ENCODE data around the gene CRELD2. TPM values are rescaled to one million over a fixed set of nuclear protein-coding genes. Genes with fewer than 3 reads are reported as not detected.

The CRELD2 gene
- total and polyA plus RNA-seq, 2 of the 8 experiments (the other 6 are each of a cell fraction or from before 2014, with no cell fraction given) = 24.5 to 36.6 TPM

GRCh38 chr22:49960159-49961004, 41.9 kb downstream of the CRELD2 start, which contains the start of gene PIM3:
Gene PIM3 (plus strand): TSS chr22:49960772. CDS start chr22:49960948, 176 bp downstream.
- Histone ChIP-seq H3K27me3 (replicated peaks in 1 of 4; ENCODE audit: control insufficient read depth in 3 of 4, extremely low read depth in 1 of 4, insufficient read depth in 3 of 4, low read length in 3 of 4) (peaks cover 0 to 12% (median 6%) of the 10 kb centered on the region in 4 experiments; a peak in 6 of 7 replicates), H2AK5ac (ENCODE audit: low read depth, low read length) (no peak within 1 kb of the TSS), H3K27ac (ENCODE audit: low read depth, low read length) (peak within 1 kb of the TSS; percentile 86; the same call in 1 of the 2 replicates), H3K36me3 (ENCODE audit: control insufficient read depth in 2 of 4, insufficient read depth in 4 of 4, low read length in 3 of 4) (peaks cover 8 to 18% (median 12%) of the 10 kb centered on the region in 4 experiments; a peak in 6 of 8 replicates), H3K14ac (ENCODE audit: insufficient read length) (no peak within 1 kb of the TSS), H3K18ac (ENCODE audit: extremely low read depth, low read length) (peak within 1 kb of the TSS; percentile 71), H4K5ac (ENCODE audit: insufficient read length, low read depth, low read length) (peak within 1 kb of the TSS; percentile 77), H3K4me3 (ENCODE audit: extremely low read depth in 1 of 4, insufficient read depth in 2 of 4, low read depth in 3 of 4, low read length in 4 of 4) (peak within 1 kb of the TSS; percentile 49 to 79 (median 74)), H4K91ac (replicated peaks; ENCODE audit: insufficient read length, low read length) (peak within 1 kb of the TSS; percentile 95), H2AFZ (ENCODE audit: low read length) (no peak within 1 kb of the TSS), H3K23me2 (ENCODE audit: low read depth, low read length) (peaks cover 13% of the 10 kb centered on the region; the same call in 1 of the 2 replicates), H2BK12ac (ENCODE audit: low read depth, low read length) (peak within 1 kb of the TSS; percentile 75; the same call in 1 of the 2 replicates), H3K9me3 (ENCODE audit: insufficient read depth in 2 of 2, low read depth in 1 of 2, low read length in 1 of 2) (no peaks in the 10 kb centered on the region), H3K23ac (ENCODE audit: insufficient read length) (no peak within 1 kb of the TSS), H2BK20ac (ENCODE audit: low read length) (no peak within 1 kb of the TSS), H3K56ac (replicated peaks; ENCODE audit: insufficient read length, low read depth, low read length) (peak within 1 kb of the TSS; percentile 69), H3K4ac (replicated peaks; ENCODE audit: insufficient read length, low read depth, low read length) (peak within 1 kb of the TSS; percentile 91), H3K9ac (replicated peaks in 1 of 4; ENCODE audit: extremely low read depth in 1 of 4, low read depth in 3 of 4, low read length in 3 of 4) (peak within 1 kb of the TSS; percentile 48 to 83 (median 69); a peak in 6 of 7 replicates), H2BK15ac (ENCODE audit: low read length) (no peak within 1 kb of the TSS; the same call in 1 of the 2 replicates), H3K79me1 (ENCODE audit: low read depth, low read length) (0 out of 2 replicates have a peak, but pooled peaks cover 2% of the 10 kb centered on the region), H2BK5ac (ENCODE audit: low read depth, low read length) (peak within 1 kb of the TSS; percentile 44; the same call in 1 of the 2 replicates), H3K79me2 (ENCODE audit: control insufficient read depth in 1 of 2, insufficient read depth in 2 of 2, low read length in 2 of 2) (peaks cover 0 to 19% of the 10 kb centered on the region in 2 experiments; a peak in 1 of 4 replicates), H3K4me2 (ENCODE audit: insufficient read depth in 1 of 2, low read depth in 2 of 2, low read length in 2 of 2) (peak within 1 kb of the TSS; percentile 51 to 96), H4K20me1 (replicated peaks in 1 of 2; ENCODE audit: control insufficient read depth in 1 of 2, insufficient read depth in 2 of 2, low read length in 2 of 2) (peaks cover 16 to 20% of the 10 kb centered on the region in 2 experiments), H4K8ac (ENCODE audit: extremely low read depth, insufficient read depth, low read length) (peak within 1 kb of the TSS; percentile 91), H2BK120ac (replicated peaks; ENCODE audit: low read depth, low read length) (no peak within 1 kb of the TSS), H3K4me1 (replicated peaks in 1 of 4; ENCODE audit: control insufficient read depth in 3 of 4, insufficient read depth in 4 of 4, low read length in 3 of 4) (peaks cover 0 to 22% (median 12%) of the 10 kb centered on the region in 4 experiments; a peak in 5 of 7 replicates)
- FAIRE-seq = no peak
- WGBS, 2 experiments (ENCODE audit: extremely low coverage in 1 of 2, insufficient coverage in 1 of 2, insufficient read length in 1 of 2, insufficient replicate concordance in 2 of 2, low coverage in 1 of 2, low lambda C conversion rate in 2 of 2, missing lambda C conversion rate in 1 of 2) = 2% methylated on average over 85 of the region's 137 CpGs; no CpG with 5 or more reads in 1 of the 2 experiments
- DNase-seq (ENCODE audit: low read depth in 1 of 2, low spot score in 2 of 2) = peak; percentile 66 to 87
- POLR2A ChIA-PET (ENCODE audit: partially characterized antibody) = interaction anchor here (0.9 to 2.6 kb wide), 7 partner anchors 9 to 40 kb away, joined by 3 to 9 read pairs (median 4); no protein-coding TSS in a partner anchor
- CTCF ChIA-PET (ENCODE audit: partially characterized antibody) = interaction anchor here (1.2 kb wide), 1 partner anchor 14 kb away, joined by 5 read pairs; no protein-coding TSS in a partner anchor
- peak; percentile 77; the same call in 1 of the 2 replicates for TF ChIP-seq CHD2 (IDR thresholded peaks at IDR 0.05; ENCODE audit: low read length)
- 0 out of 4 replicates have a peak, but pooled peaks of 1 of the 2 experiments have one; percentile 22 for TF ChIP-seq SIN3A (conservative IDR thresholded peaks at IDR 0.05 in 1 of 2, IDR thresholded peaks at IDR 0.05 in 1 of 2; ENCODE audit: low read depth in 1 of 2, low read length in 2 of 2)
- TF ChIP-seq CEBPB (IDR thresholded peaks at IDR 0.05; ENCODE audit: low read depth, low read length) = no peak
- no peak for TF ChIP-seq KDM1A (IDR thresholded peaks at IDR 0.05; ENCODE audit: borderline replicate concordance, low read length)
- peak; percentile 66; the same call in 1 of the 2 replicates for TF ChIP-seq POLR2AphosphoS5 (IDR thresholded peaks at IDR 0.05; ENCODE audit: low read depth, low read length)
- TF ChIP-seq TBP (IDR thresholded peaks at IDR 0.05; ENCODE audit: low read depth, low read length) = peak; percentile 69; the same call in 1 of the 2 replicates
- TF ChIP-seq RBBP5 (IDR thresholded peaks at IDR 0.05; ENCODE audit: borderline replicate concordance, low read depth, low read length) = 0 out of 2 replicates have a peak, but pooled peaks have one; percentile 22
- TF ChIP-seq PHF8 (conservative IDR thresholded peaks at IDR 0.05; ENCODE audit: low read depth, low read length) = peak; percentile 64
- TF ChIP-seq EP300 (IDR thresholded peaks at IDR 0.05; ENCODE audit: borderline replicate concordance in 1 of 2, low read depth in 2 of 2, low read length in 2 of 2) = no peak
- peak in 1 of 2 experiments; percentile 77; a peak in 2 of 3 replicates for TF ChIP-seq POLR2A (IDR thresholded peaks at IDR 0.05; ENCODE audit: control extremely low read depth in 1 of 2, low read depth in 2 of 2, low read length in 2 of 2)
